Tibial nerve (tissue), 4 donors: Measurements from ENCODE around the gene PLEKHF1. TPM values are rescaled to one million over a fixed set of nuclear protein-coding genes. Genes with fewer than 3 reads are reported as not detected.

Experiments
- DNase-seq, 2 donors: peaks; one replicate each; pipeline ENCODE4 v3.0.0-alpha.2; 2019; ENCODE audit warnings: low spot score in 2 of 2
- H3K27ac ChIP-seq, 4 donors: fragments of 200-600 bp; sonication (generic) in 3 of 4; one replicate each; pipeline ENCODE4 v1.5.1; 2017 to 2019; ENCODE audit warnings: mild to moderate bottlenecking in 1 of 4
- H3K27me3 ChIP-seq, 2 donors: fragments of 200-600 bp; sonication (generic) in 1 of 2; one replicate each; pipeline versions ENCODE4 v1.5.1 to v1.6.0; 2017 to 2019
- H3K36me3 ChIP-seq, 3 donors: fragments of 200-600 bp; sonication (generic); one replicate each; pipeline ENCODE4 v1.5.1; 2018 to 2019
- H3K4me1 ChIP-seq, 4 donors: fragments of 200-600 bp; sonication (generic) in 3 of 4; one replicate each; pipeline ENCODE4 v1.5.1; 2017 to 2019
- H3K4me3 ChIP-seq, 4 donors: fragments of 200-600 bp; sonication (generic) in 3 of 4; one replicate each; pipeline ENCODE4 v1.5.1; 2017 to 2019; ENCODE audit warnings: mild to moderate bottlenecking in 1 of 4, moderate library complexity in 1 of 4
- H3K9me3 ChIP-seq, 4 donors: fragments of 200-600 bp; sonication (generic) in 3 of 4; one replicate each; pipeline ENCODE4 v1.5.1; 2017 to 2019
- CTCF ChIP-seq, 5 experiments: fragments of 200-600 bp in 3 of 5; fragments of 450-650 bp in 2 of 5; sonication (generic) in 3 of 5; IDR thresholded peaks; one replicate each; pipeline ENCODE4 v1.5.1; 2016 to 2019; ENCODE audit warnings: antibody characterized with exemption in 5 of 5, mild to moderate bottlenecking in 3 of 5, moderate library complexity in 2 of 5
- EP300 ChIP-seq, 2 donors: sonication (generic); formaldehyde crosslinking; IDR thresholded peaks; one replicate each; pipeline ENCODE4 v1.6.1; 2017; ENCODE audit warnings: antibody characterized with exemption in 2 of 2, mild to moderate bottlenecking in 1 of 2
- POLR2A ChIP-seq, 2 donors: fragments of 450-650 bp; IDR thresholded peaks; one replicate each; pipeline ENCODE4 v1.6.1; 2017; ENCODE audit warnings: antibody characterized with exemption in 2 of 2, mild to moderate bottlenecking in 2 of 2, moderate library complexity in 2 of 2
- WGBS, 2 donors: methylation state at CpG; one replicate each; pipeline ENCODE4 v1.1.5; 2018; 5-methylcytosine and 5-hydroxymethylcytosine counted together
- total RNA-seq, 4 donors: library from RNA; depleted of rRNA; stranded (reverse); fragments of >200 nt; gene quantifications; one replicate each; pipeline ENCODE4 v1.1.0, GENCODE V29; 2016

PLEKHF1 gene
- total RNA-seq, 4 donors from 2014 or later: 52.2 to 119 (median 89.0) TPM

- Histone ChIP-seq H3K4me1 (peaks cover 0 to 15% (median 10%) of the 10 kb centered on the region in 4 donors), H3K4me3 (no peak overlapping the region), H3K36me3 (no peaks in the 10 kb centered on the region), H3K27ac (no peak overlapping the region), H3K9me3 (no peaks in the 10 kb centered on the region), H3K27me3 (no peaks in the 10 kb centered on the region)
- no peak for DNase-seq
- 84 to 86% methylated on average over 7 of the region's 7 CpGs for WGBS, 2 donors
- TF ChIP-seq EP300 (IDR thresholded peaks at IDR 0.05): no peak
- TF ChIP-seq CTCF (IDR thresholded peaks at IDR 0.05): no peak
- no peak for TF ChIP-seq POLR2A (IDR thresholded peaks at IDR 0.05)
These were observed 21.8 kb upstream of the PLEKHF1 start for GRCh38 chr19:29643361-29643935.

GRCh38 chr19:29644210-29644609 is 21.1 kb upstream of the PLEKHF1 start:
- Histone ChIP-seq H3K27me3 (no peaks in the 10 kb centered on the region), H3K36me3 (no peaks in the 10 kb centered on the region), H3K9me3 (no peaks in the 10 kb centered on the region), H3K27ac (no peak overlapping the region), H3K4me3 (no peak overlapping the region), H3K4me1 (peaks cover 0 to 15% (median 10%) of the 10 kb centered on the region in 4 donors)
- no peak for TF ChIP-seq POLR2A (IDR thresholded peaks at IDR 0.05)
- TF ChIP-seq EP300 (IDR thresholded peaks at IDR 0.05): no peak
- TF ChIP-seq CTCF (IDR thresholded peaks at IDR 0.05): no peak
- WGBS, 2 donors: 84 to 86% methylated on average over 6 of the region's 6 CpGs
- DNase-seq: no peak

DNA sequence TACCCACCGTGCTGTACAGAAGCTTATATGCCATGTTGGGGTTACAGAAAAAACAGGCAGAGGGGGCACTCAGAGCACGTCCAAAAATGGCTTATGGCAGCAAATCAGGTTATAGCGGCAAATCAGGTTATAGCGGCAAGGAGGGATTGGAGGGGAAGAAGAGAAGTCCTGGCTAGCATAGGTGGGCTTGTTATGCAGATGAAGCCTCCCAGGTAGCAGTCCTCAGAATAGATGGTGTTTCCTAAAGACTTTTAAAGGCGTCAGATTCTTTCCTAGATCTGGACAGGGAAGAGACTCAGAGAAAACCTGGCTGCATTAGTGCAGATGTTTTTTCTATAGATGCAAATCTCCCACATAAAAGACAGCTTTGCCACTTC is 19.8 kb upstream of the PLEKHF1 start:
- WGBS, 2 donors: 38 to 41% methylated on average over 5 of the region's 5 CpGs
- no peaks in the 10 kb centered on the region for H3K27me3 ChIP-seq
- H3K36me3 ChIP-seq: no peaks in the 10 kb centered on the region
- no peak for DNase-seq
- no peak overlapping the region for H3K27ac ChIP-seq
- H3K4me3 ChIP-seq: no peak overlapping the region
- TF ChIP-seq POLR2A (IDR thresholded peaks at IDR 0.05): no peak
- TF ChIP-seq EP300 (IDR thresholded peaks at IDR 0.05): no peak
- no peak for TF ChIP-seq CTCF (IDR thresholded peaks at IDR 0.05)
- peaks cover 0 to 15% (median 10%) of the 10 kb centered on the region in 4 donors for H3K4me1 ChIP-seq
- H3K9me3 ChIP-seq: no peaks in the 10 kb centered on the region

GRCh38 chr19:29645911-29646310 is 19.4 kb upstream of the PLEKHF1 start:
- DNase-seq: no peak
- TF ChIP-seq CTCF (IDR thresholded peaks at IDR 0.05): no peak
- no peak for TF ChIP-seq EP300 (IDR thresholded peaks at IDR 0.05)
- TF ChIP-seq POLR2A (IDR thresholded peaks at IDR 0.05): no peak
- WGBS, 2 donors: 13 to 14% methylated on average over 8 of the region's 8 CpGs
- Histone ChIP-seq H3K9me3 (no peaks in the 10 kb centered on the region), H3K4me3 (no peak overlapping the region), H3K27me3 (no peaks in the 10 kb centered on the region), H3K27ac (no peak overlapping the region), H3K36me3 (no peaks in the 10 kb centered on the region), H3K4me1 (peaks cover 0 to 15% (median 10%) of the 10 kb centered on the region in 4 donors)

GRCh38 chr19:29650772-29651387 is 14.4 kb upstream of the PLEKHF1 start:
- no peak overlapping the region for H3K27ac ChIP-seq
- 60% methylated on average over 7 of the region's 7 CpGs for WGBS, 2 donors
- no peak for DNase-seq
- no peaks in the 10 kb centered on the region for H3K27me3 ChIP-seq
- peaks cover 0 to 5% (median 2%) of the 10 kb centered on the region in 4 donors for H3K4me1 ChIP-seq
- H3K9me3 ChIP-seq: peaks cover 0 to 5% (median 0%) of the 10 kb centered on the region in 4 donors
- H3K4me3 ChIP-seq: no peak overlapping the region
- TF ChIP-seq EP300 (IDR thresholded peaks at IDR 0.05): no peak
- no peak for TF ChIP-seq CTCF (IDR thresholded peaks at IDR 0.05)
- TF ChIP-seq POLR2A (IDR thresholded peaks at IDR 0.05): no peak
- H3K36me3 ChIP-seq: no peaks in the 10 kb centered on the region
